Common myeloid progenitor, CD34-positive (primary cell): ENCODE data around the gene ACSM4.
"Not testable (repeated sequence)": the region's sequence is repeated elsewhere in the genome, so short reads cannot be mapped to it uniquely, and the experiment has no call there.

Experiments
- CTCF ChIA-PET: fragments of 350-600 bp; sonication (Branson Sonifier 250); formaldehyde crosslinking; loops from one replicate; lab custom pipeline; 2021; ENCODE audit warnings: antibody characterized with exemption; lab: Charles Lee
- POLR2A ChIA-PET: fragments of 350-600 bp; sonication (Branson Sonifier 250); formaldehyde crosslinking; loops from one replicate; lab custom pipeline; 2021; ENCODE audit warnings: antibody characterized with exemption; lab: Charles Lee
- DNase-seq, 3 donors: peaks; one replicate each; pipeline versions ENCODE4 v3.0.0 to v3.0.0-alpha.2; 2013
- H3K27ac ChIP-seq, 2 experiments: 1 replicate in 1 of 2; 2 replicates in 1 of 2; pipeline ENCODE4 v1.7.0; 2013; ENCODE audit warnings: inconsistent platforms in 2 of 2, low read length in 2 of 2, mild to moderate bottlenecking in 2 of 2, low read depth in 1 of 2, moderate library complexity in 1 of 2; ENCODE audit not compliant: severe bottlenecking in 2 of 2, insufficient read depth in 1 of 2, poor library complexity in 1 of 2
- H3K27me3 ChIP-seq, 5 experiments: replicated peaks in 2 of 5; 1 replicate in 3 of 5; 2 replicates in 2 of 5; pipeline versions ENCODE4 v1.6.1 to v1.7.0; 2013; ENCODE audit warnings: low read length in 4 of 5, mild to moderate bottlenecking in 2 of 5, moderate library complexity in 2 of 5, inconsistent platforms in 1 of 5; ENCODE audit not compliant: insufficient read depth in 5 of 5, control insufficient read depth in 4 of 5
- H3K36me3 ChIP-seq, 4 experiments: 1 replicate in 2 of 4; 2 replicates in 2 of 4; pipeline versions ENCODE4 v1.6.1 to v1.7.0; 2013; ENCODE audit warnings: low read length in 3 of 4, control low read depth in 1 of 4, mild to moderate bottlenecking in 1 of 4; ENCODE audit not compliant: control insufficient read depth in 4 of 4, insufficient read depth in 4 of 4
- H3K4me1 ChIP-seq, 4 experiments: 1 replicate in 3 of 4; 2 replicates in 1 of 4; pipeline versions ENCODE4 v1.6.1 to v1.7.1; 2013; ENCODE audit warnings: low read length in 3 of 4, mild to moderate bottlenecking in 3 of 4, control low read depth in 1 of 4, inconsistent platforms in 1 of 4, moderate library complexity in 1 of 4; ENCODE audit not compliant: control insufficient read depth in 4 of 4, insufficient read depth in 4 of 4; ENCODE audit errors: control extremely low read depth in 1 of 4
- H3K4me3 ChIP-seq, 7 experiments: 1 replicate in 4 of 7; 2 replicates in 3 of 7; pipeline versions ENCODE4 v1.5.1 to v1.7.0; 2013; ENCODE audit warnings: mild to moderate bottlenecking in 7 of 7, low read length in 6 of 7, moderate library complexity in 6 of 7, inconsistent platforms in 2 of 7, low read depth in 2 of 7, control low read depth in 1 of 7; ENCODE audit not compliant: insufficient read depth in 4 of 7, control insufficient read depth in 1 of 7; ENCODE audit errors: extremely low read depth in 1 of 7
- H3K9me3 ChIP-seq, 5 experiments: 1 replicate in 4 of 5; 2 replicates in 1 of 5; pipeline versions ENCODE4 v1.6.1 to v1.7.1; 2013; ENCODE audit warnings: low read length in 4 of 5, mild to moderate bottlenecking in 2 of 5, inconsistent platforms in 1 of 5, low read depth in 1 of 5, moderate library complexity in 1 of 5; ENCODE audit not compliant: control insufficient read depth in 4 of 5, insufficient read depth in 2 of 5; ENCODE audit errors: control extremely low read depth in 1 of 5
- WGBS: methylation state at CpG from one replicate; pipeline ENCODE4 v1.1.5; 2013; ENCODE audit not compliant: insufficient coverage; 5-methylcytosine and 5-hydroxymethylcytosine counted together

The ACSM4 gene

DNA sequence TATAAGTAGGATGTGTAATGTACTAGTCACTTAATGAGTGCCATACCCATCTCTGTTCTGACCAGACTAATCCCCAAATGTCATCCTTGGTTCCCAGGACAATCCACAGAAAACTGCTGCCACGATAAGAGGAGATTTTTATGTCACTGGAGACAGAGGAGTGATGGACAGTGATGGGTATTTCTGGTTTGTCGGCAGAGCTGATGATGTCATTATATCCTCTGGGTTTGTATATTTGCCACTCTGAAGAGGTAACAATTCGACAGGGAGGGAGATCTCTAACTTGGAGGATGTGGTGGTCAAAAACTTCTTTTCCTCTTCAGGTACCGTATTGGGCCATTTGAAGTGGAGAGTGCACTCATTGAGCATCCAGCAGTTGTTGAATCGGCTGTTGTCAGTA lies 20.3 kb downstream of the ACSM4 start:
- Histone ChIP-seq H3K27ac (no peak overlapping the region), H3K4me3 (no peak overlapping the region), H3K27me3 (no peaks in the 10 kb centered on the region), H3K4me1 (no peaks in the 10 kb centered on the region), H3K36me3 (no peaks in the 10 kb centered on the region), H3K9me3 (no peaks in the 10 kb centered on the region)
- whole genome bisulfite sequencing = 86% methylated on average over 4 of the region's 5 CpGs
- DNase-seq = no peak
- POLR2A ChIA-PET = no interaction called here
- CTCF ChIA-PET = no interaction called here

DNA sequence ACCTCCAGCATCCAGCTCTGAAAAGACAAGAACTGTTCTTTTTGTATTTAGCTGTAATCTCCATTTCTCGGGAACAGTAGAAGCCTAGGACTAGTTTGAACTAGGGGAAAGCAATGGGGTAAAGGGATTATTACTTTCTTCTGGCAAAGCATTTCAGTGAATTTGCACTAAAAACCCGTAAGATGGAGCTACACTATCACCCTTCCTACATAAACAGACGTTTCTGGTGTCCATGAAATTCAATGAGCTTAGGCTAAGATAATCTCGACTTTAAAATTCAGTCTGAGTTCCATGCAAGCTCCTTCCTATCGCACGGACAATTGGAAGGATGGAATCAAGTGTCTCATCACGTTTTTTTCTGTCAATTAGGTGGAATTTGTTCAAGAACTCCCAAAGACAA lies 24.0 kb downstream of the ACSM4 start:
- peaks cover 0 to 4% (median 3%) of the 10 kb centered on the region in 5 experiments for H3K9me3 ChIP-seq
- no peak overlapping the region for H3K27ac ChIP-seq
- ChIA-PET POLR2A (no interaction called here), CTCF (no interaction called here)
- H3K36me3 ChIP-seq = no peaks in the 10 kb centered on the region
- no peaks in the 10 kb centered on the region for H3K27me3 ChIP-seq
- H3K4me1 ChIP-seq = no peaks in the 10 kb centered on the region
- H3K4me3 ChIP-seq = no peak overlapping the region
- WGBS = 92% methylated on average over 6 of the region's 7 CpGs
- no peak for DNase-seq

DNA sequence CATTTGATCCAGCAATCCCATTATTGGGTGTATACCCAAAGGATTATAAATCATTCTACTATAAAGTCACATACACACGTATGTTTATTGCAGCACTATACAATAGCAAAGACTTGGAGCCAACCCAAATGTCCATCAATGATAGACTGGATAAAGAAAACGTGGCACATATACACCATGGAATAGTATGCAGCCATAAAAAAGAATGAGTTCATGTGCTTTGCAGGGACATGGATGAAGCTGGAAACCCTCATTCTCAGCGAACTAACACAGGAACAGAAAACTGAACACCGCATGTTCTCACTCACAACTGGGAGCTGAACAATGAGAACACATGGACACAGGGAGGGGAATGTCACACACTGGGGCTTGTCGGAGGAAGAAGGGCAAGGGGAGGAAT lies 33.9 kb downstream of the ACSM4 start:
- H3K4me1 ChIP-seq, DNase-seq, H3K27me3 ChIP-seq, H3K27ac ChIP-seq, H3K4me3 ChIP-seq, CTCF ChIA-PET, POLR2A ChIA-PET, H3K9me3 ChIP-seq, H3K36me3 ChIP-seq: not testable (repeated sequence)
- 100% methylated on average over 3 of the region's 5 CpGs for WGBS

DNA sequence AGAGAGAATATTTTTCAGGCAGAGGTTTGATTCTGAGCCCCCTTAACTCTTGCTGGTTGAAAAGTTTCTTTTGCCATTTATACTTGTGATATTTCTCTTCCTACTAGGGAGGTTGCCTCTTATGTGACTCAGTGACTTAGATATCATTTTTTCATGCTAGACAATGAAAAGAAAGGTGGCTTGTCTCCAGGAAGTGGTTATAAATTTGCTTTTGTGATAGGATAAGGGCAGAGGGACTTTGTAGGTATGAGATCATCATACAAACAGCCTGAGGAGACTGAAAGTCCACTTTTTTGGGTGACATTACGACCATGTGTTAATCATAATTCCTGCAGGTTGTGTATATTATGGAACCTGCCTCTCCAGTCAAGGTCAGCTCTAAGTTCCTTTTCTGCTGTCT lies 35.8 kb downstream of the ACSM4 start:
- Histone ChIP-seq H3K27ac (no peak overlapping the region), H3K4me3 (no peak overlapping the region), H3K4me1 (peaks cover 0 to 4% (median 0%) of the 10 kb centered on the region in 4 experiments), H3K36me3 (no peaks in the 10 kb centered on the region), H3K27me3 (no peaks in the 10 kb centered on the region), H3K9me3 (peaks cover 0 to 8% (median 4%) of the 10 kb centered on the region in 5 experiments)
- ChIA-PET CTCF (no interaction called here), POLR2A (no interaction called here)
- DNase-seq = no peak
- 100% methylated on average over 1 of the region's 1 CpG for WGBS

DNA sequence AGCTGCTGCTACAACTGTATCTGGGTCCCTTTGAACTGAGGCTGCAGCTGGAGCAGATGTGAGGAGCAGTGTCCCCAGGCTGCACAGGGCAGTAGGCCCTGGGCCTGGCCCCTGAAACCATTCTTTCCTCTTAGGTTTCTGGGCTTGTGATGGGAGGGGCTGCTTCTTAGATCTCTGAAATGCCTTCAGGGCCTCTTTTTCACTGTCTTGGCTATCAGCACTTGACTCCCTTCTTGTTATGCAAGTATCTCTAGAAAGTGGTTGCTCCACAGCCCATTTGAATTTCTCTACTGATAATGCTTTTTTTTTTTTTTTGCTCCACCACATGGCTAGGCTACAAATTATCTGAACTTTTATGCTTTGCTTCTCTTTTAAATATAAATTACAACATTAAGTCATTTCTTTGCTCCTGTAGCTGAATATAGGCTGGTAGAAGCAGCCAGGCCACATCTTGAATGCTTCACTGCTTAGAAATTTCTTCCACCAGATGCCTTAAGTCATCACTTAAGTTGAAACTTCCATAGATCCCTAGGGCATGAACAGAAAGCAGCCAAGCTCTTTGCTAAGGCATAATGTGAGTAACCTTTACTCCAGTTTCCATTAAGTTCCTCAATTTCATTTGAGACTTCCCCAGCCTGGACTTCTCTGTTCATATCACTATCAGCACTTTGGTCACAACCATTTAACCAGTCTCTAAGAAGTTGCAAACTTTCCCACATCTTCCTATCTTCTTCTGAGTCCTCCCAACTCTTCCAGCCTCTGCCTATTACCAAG lies 41.1 kb downstream of the ACSM4 start:
- peaks cover 2 to 29% (median 5%) of the 10 kb centered on the region in 4 experiments for H3K4me1 ChIP-seq
- ChIA-PET POLR2A (no interaction called here), CTCF (no interaction called here)
- H3K9me3 ChIP-seq = peaks cover 0 to 18% (median 6%) of the 10 kb centered on the region in 5 experiments
- no peaks in the 10 kb centered on the region for H3K27me3 ChIP-seq
- H3K36me3 ChIP-seq = no peaks in the 10 kb centered on the region
- peak in 2 of 3 donors; percentile 11 to 23 for DNase-seq
- no peak overlapping the region for H3K4me3 ChIP-seq
- no peak overlapping the region for H3K27ac ChIP-seq

DNA sequence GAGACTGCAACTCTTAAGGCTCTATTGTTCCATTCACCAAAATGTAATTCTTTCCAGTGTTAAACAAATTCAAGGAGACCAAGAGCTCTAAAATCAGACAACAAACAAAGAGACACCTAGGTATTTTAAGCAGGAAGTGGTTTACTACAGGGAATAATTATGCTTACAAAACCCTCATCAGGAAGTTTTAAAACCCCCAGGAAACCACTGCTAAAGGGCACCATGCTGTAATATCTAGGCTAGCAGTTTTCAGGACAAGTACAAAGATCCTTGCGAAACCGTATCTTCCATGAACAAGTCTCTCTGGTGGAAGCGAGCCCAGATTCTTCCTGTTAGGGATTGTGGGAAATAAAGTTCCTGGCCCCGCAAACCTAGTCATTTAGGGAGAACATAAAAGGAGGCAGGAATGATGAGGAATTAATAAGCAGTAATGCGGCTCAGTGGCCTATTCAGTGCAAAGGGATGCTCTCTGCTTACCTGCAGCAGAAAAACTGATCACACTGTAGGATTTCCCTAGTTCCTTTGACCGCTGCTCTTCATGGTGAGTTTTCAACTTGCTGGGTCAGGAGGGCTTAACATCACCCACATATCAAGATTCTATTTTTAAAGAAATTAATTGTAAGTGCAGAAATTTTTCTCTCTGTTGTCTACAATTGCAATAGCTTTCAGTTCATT lies 42.8 kb downstream of the ACSM4 start:
- DNase-seq = no peak
- Histone ChIP-seq H3K9me3 (peaks cover 0 to 18% (median 6%) of the 10 kb centered on the region in 5 experiments), H3K36me3 (no peaks in the 10 kb centered on the region), H3K4me1 (peaks cover 2 to 29% (median 5%) of the 10 kb centered on the region in 4 experiments), H3K27ac (no peak overlapping the region), H3K4me3 (peak overlapping the region in 1 of 7 experiments; percentile 11), H3K27me3 (no peaks in the 10 kb centered on the region)
- CTCF ChIA-PET = no interaction called here
- 52% methylated on average over 5 of the region's 6 CpGs for WGBS
- POLR2A ChIA-PET = no interaction called here

DNA sequence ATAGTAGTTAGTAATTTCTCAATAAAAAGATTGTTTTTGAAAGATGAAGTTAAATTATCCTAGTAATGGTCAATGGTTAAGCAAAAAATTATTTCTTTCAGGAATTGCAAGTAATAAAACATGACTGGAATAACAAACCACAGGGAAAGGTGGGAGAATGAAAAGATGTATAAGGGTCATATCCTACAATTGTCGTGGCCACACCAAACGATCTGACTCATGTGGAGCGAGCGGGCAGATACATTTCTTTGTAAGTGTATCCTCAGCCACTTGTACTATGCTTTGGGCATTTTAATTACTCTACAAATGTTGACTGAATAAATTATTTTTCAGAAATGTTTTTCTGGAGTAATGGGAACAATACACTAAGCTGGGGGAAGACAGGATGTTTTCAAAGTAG lies 45.5 kb downstream of the ACSM4 start:
- peaks cover 0 to 13% (median 3%) of the 10 kb centered on the region in 5 experiments for H3K9me3 ChIP-seq
- H3K27me3 ChIP-seq = no peaks in the 10 kb centered on the region
- H3K36me3 ChIP-seq = no peaks in the 10 kb centered on the region
- ChIA-PET CTCF (interaction anchor here (0.8 to 1.8 kb wide), 2 partner anchors 8 to 17 kb away, joined by 3 read pairs; no protein-coding TSS in a partner anchor), POLR2A (no interaction called here)
- DNase-seq = no peak
- no peak overlapping the region for H3K4me3 ChIP-seq
- 100% methylated on average over 1 of the region's 4 CpGs for WGBS
- H3K27ac ChIP-seq = no peak overlapping the region
- H3K4me1 ChIP-seq = peaks cover 2 to 28% (median 5%) of the 10 kb centered on the region in 4 experiments
